ENCODE data around the gene GPX6. TPM values are rescaled to one million over a fixed set of nuclear protein-coding genes. Genes with fewer than 3 reads are reported as not detected.

GPX6 gene
- total and polyA plus RNA-seq, 10 of the 15 experiments (the other 5 are each of a cell fraction or from before 2014, with no cell fraction given) = not detected

- TF ChIP-seq GATAD2B (conservative IDR thresholded peaks at IDR 0.05; ENCODE audit: low read depth) (no peak), SRF (IDR thresholded peaks at IDR 0.05; ENCODE audit: low read depth in 2 of 2, low read length in 2 of 2) (peak; percentile 49 to 73; a peak in 2 of 4 replicates), ATF7 (IDR thresholded peaks at IDR 0.05; ENCODE audit: low read depth) (peak; percentile 58)
Observed at GRCh38 chr6:28489366-28490204, 26.0 kb downstream of the GPX6 start (continued).

GRCh38 chr6:28488916-28489365 lies 26.7 kb downstream of the GPX6 start:
- SMC1A ChIA-PET (ENCODE audit: uncharacterized antibody, unreplicated experiment) = interaction anchor here (0.8 kb wide), 1 partner anchor 16 kb away, joined by 3 read pairs; no protein-coding TSS in a partner anchor
- POLR2A ChIA-PET = interaction anchor here (0.6 kb wide), 1 partner anchor 409 kb away, joined by 3 read pairs; the partner anchor contains the start of gene ZNF165
- Histone ChIP-seq H3K9me3 (replicated peaks; ENCODE audit: control insufficient read depth, insufficient read depth, low read length) (no peaks in the 10 kb centered on the region; the same call in 2 of the 3 replicates), H3K27me3 (replicated peaks in 1 of 2; ENCODE audit: control insufficient read depth in 2 of 2, insufficient read depth in 2 of 2, low read length in 1 of 2) (no peaks in the 10 kb centered on the region), H3K27ac (ENCODE audit: control insufficient read depth, insufficient read depth) (no peak overlapping the region), H3K4me1 (ENCODE audit: control insufficient read depth, insufficient read depth, low read length) (no peaks in the 10 kb centered on the region), H3K4me2 (ENCODE audit: control insufficient read depth, insufficient read depth) (peak overlapping the region; percentile 39), H3K4me3 (peak overlapping the region; percentile 25; the same call in 1 of the 2 replicates), H2AFZ (ENCODE audit: control insufficient read depth, low read depth, low read length) (peak overlapping the region; percentile 38), H3K9ac (ENCODE audit: control insufficient read depth, insufficient read depth, low read length) (no peak overlapping the region; the same call in 1 of the 2 replicates), H3K36me3 (ENCODE audit: control insufficient read depth in 2 of 2, insufficient read depth in 2 of 2, low read length in 1 of 2) (no peaks in the 10 kb centered on the region), H3K79me2 (ENCODE audit: control insufficient read depth, insufficient read depth, low read length) (no peaks in the 10 kb centered on the region), H4K20me1 (ENCODE audit: control insufficient read depth, insufficient read depth) (no peaks in the 10 kb centered on the region)
- DNase-seq (ENCODE audit: low read depth, low spot score) = peak; percentile 66
- 12% methylated on average over 14 of the region's 14 CpGs for WGBS (ENCODE audit: insufficient coverage, insufficient replicate concordance, low lambda C conversion rate, missing lambda C conversion rate)
- no TSS peak for BruUV-seq (replicated peaks)
- in situ Hi-C loops (cut with MboI) (no loop called here), intact Hi-C loops (cut with micrococcal nuclease; ENCODE audit: unreplicated experiment) (loop anchor here (5.0 kb wide), 1 partner anchor 92 kb away; the partner anchor contains the start of gene ZSCAN12)
- ATAC-seq = peak; percentile 28
- RAD21 ChIA-PET (ENCODE audit: unreplicated experiment) = interaction anchor here (0.6 kb wide), 1 partner anchor 9 kb away, joined by 3 read pairs; no protein-coding TSS in a partner anchor
- CTCF ChIA-PET = no interaction called here
- no peak for FAIRE-seq
- TF ChIP-seq NKRF (conservative IDR thresholded peaks at IDR 0.05) = no peak
- TF ChIP-seq WRNIP1 (IDR thresholded peaks at IDR 0.05; ENCODE audit: borderline replicate concordance, low read depth, low read length) = no peak
- no peak for TF ChIP-seq CEBPZ (IDR thresholded peaks at IDR 0.05; ENCODE audit: low read depth, low read length)
- TF ChIP-seq HDAC2 (IDR thresholded peaks at IDR 0.05) = no peak
- no peak for TF ChIP-seq TCF3 (IDR thresholded peaks at IDR 0.05; ENCODE audit: borderline replicate concordance, insufficient read depth, low read depth, low read length)
- TF ChIP-seq ZNF24 (IDR thresholded peaks at IDR 0.05) = peak; percentile 96
- no peak for TF ChIP-seq ATF7 (IDR thresholded peaks at IDR 0.05; ENCODE audit: low read depth)
- no peak for TF ChIP-seq LARP7 (IDR thresholded peaks at IDR 0.05)
- no peak for TF ChIP-seq E2F8 (IDR thresholded peaks at IDR 0.05; ENCODE audit: low read depth, partially characterized antibody)
- TF ChIP-seq STAT1 (conservative IDR thresholded peaks at IDR 0.05) = no peak

All from GM12878 (cell line).